Measurements from ENCODE around the gene SNX1.

GRCh38 chr15:64121614-64122013 lies 25.8 kb downstream of the SNX1 start:
- TF ChIP-seq CTCF (IDR thresholded peaks at IDR 0.05) (no peak), POLR2A (IDR thresholded peaks at IDR 0.05) (no peak)
